Measurements from ENCODE around the gene GPN1. TPM values are rescaled to one million over a fixed set of nuclear protein-coding genes. Genes with fewer than 3 reads are reported as not detected.
"Not testable (repeated sequence)": the region's sequence is repeated elsewhere in the genome, so short reads cannot be mapped to it uniquely, and the experiment has no call there.

The GPN1 gene
- total RNA-seq, 1 donor from 2014 or later = 46.1 TPM

- H3K4me3 Mint-ChIP-seq = no peak overlapping the region
- no peak for DNase-seq (ENCODE audit: low read depth, low spot score)
- peaks cover 46% of the 10 kb centered on the region for H3K36me3 Mint-ChIP-seq (ENCODE audit: low read depth)
- H3K27me3 Mint-ChIP-seq (ENCODE audit: low read depth) = no peaks in the 10 kb centered on the region
- H3K4me1 Mint-ChIP-seq = no peaks in the 10 kb centered on the region
- H3K27ac Mint-ChIP-seq (ENCODE audit: unreplicated experiment) = no peak overlapping the region
- no peak for TF ChIP-seq CTCF (conservative IDR thresholded peaks at IDR 0.05)
- peaks cover 12% of the 10 kb centered on the region for H3K9me3 Mint-ChIP-seq
These were observed 35.6 kb upstream of the GPN1 start for GRCh38 chr2:27593240-27593639.

GRCh38 chr2:27594020-27594703, 34.7 kb upstream of the GPN1 start:
- peaks cover 12% of the 10 kb centered on the region for H3K9me3 Mint-ChIP-seq

GRCh38 chr2:27595412-27595811, 33.4 kb upstream of the GPN1 start:
- H3K4me3 Mint-ChIP-seq; DNase-seq (ENCODE audit: low read depth, low spot score); H3K27ac Mint-ChIP-seq (ENCODE audit: unreplicated experiment); H3K27me3 Mint-ChIP-seq (ENCODE audit: low read depth): not testable (repeated sequence)
- H3K36me3 Mint-ChIP-seq (ENCODE audit: low read depth) = peaks cover 50% of the 10 kb centered on the region
- peaks cover 10% of the 10 kb centered on the region for H3K9me3 Mint-ChIP-seq
- H3K4me1 Mint-ChIP-seq = peaks cover 11% of the 10 kb centered on the region

More at GRCh38 chr2:27594020-27594703, 34.7 kb upstream of the GPN1 start:
- not testable (repeated sequence) for H3K4me3 Mint-ChIP-seq; H3K27me3 Mint-ChIP-seq (ENCODE audit: low read depth); H3K4me1 Mint-ChIP-seq; H3K27ac Mint-ChIP-seq (ENCODE audit: unreplicated experiment); DNase-seq (ENCODE audit: low read depth, low spot score)
- H3K36me3 Mint-ChIP-seq (ENCODE audit: low read depth) = peaks cover 46% of the 10 kb centered on the region

- H3K4me3 Mint-ChIP-seq = no peak overlapping the region
- H3K4me1 Mint-ChIP-seq = peaks cover 11% of the 10 kb centered on the region
- TF ChIP-seq CTCF (conservative IDR thresholded peaks at IDR 0.05) = no peak
- DNase-seq (ENCODE audit: low read depth, low spot score) = no peak
- no peak overlapping the region for H3K27ac Mint-ChIP-seq (ENCODE audit: unreplicated experiment)
- peaks cover 7% of the 10 kb centered on the region for H3K9me3 Mint-ChIP-seq
- peaks cover 48% of the 10 kb centered on the region for H3K36me3 Mint-ChIP-seq (ENCODE audit: low read depth)
- H3K27me3 Mint-ChIP-seq (ENCODE audit: low read depth) = no peaks in the 10 kb centered on the region
These were observed 32.2 kb upstream of the GPN1 start for GRCh38 chr2:27596627-27597026.

- no peaks in the 10 kb centered on the region for H3K9me3 Mint-ChIP-seq
- peaks cover 15% of the 10 kb centered on the region for H3K36me3 Mint-ChIP-seq (ENCODE audit: low read depth)
- no peaks in the 10 kb centered on the region for H3K4me1 Mint-ChIP-seq
- no peak overlapping the region for H3K27ac Mint-ChIP-seq (ENCODE audit: unreplicated experiment)
- TF ChIP-seq CTCF (conservative IDR thresholded peaks at IDR 0.05) = no peak
- no peak for DNase-seq (ENCODE audit: low read depth, low spot score)
- H3K4me3 Mint-ChIP-seq = no peak overlapping the region
- H3K27me3 Mint-ChIP-seq (ENCODE audit: low read depth) = no peaks in the 10 kb centered on the region
These were observed 22.2 kb upstream of the GPN1 start for GRCh38 chr2:27606611-27607010.

- H3K27ac Mint-ChIP-seq (ENCODE audit: unreplicated experiment) = no peak overlapping the region
- no peak for DNase-seq (ENCODE audit: low read depth, low spot score)
- no peak overlapping the region for H3K4me3 Mint-ChIP-seq
- no peaks in the 10 kb centered on the region for H3K4me1 Mint-ChIP-seq
- no peaks in the 10 kb centered on the region for H3K27me3 Mint-ChIP-seq (ENCODE audit: low read depth)
- TF ChIP-seq CTCF (conservative IDR thresholded peaks at IDR 0.05) = no peak
- peaks cover 18% of the 10 kb centered on the region for H3K36me3 Mint-ChIP-seq (ENCODE audit: low read depth)
- H3K9me3 Mint-ChIP-seq = no peaks in the 10 kb centered on the region
These were observed 14.9 kb upstream of the GPN1 start for GRCh38 chr2:27613985-27614384.

Measured in neural crest cell (in vitro differentiated cells).